HepG2 (cell line): ENCODE results near the gene NPW. TPM values are rescaled to one million over a fixed set of nuclear protein-coding genes. Genes with fewer than 3 reads are reported as not detected.
A peak's percentile ranks its signal among the peaks of the same experiment; 100 is the strongest.

ENCODE experiments used
- BATF2 ChIP-seq: sonication (generic); formaldehyde crosslinking; IDR thresholded peaks from 2 replicates; pipeline ENCODE4 v1.8.0; 2022; ENCODE audit warnings: mild to moderate bottlenecking, missing genetic modification reagents, moderate library complexity
- CAMTA2 ChIP-seq: sonication (generic); formaldehyde crosslinking; IDR thresholded peaks from 2 replicates; pipeline ENCODE4 v1.4.0; 2020; ENCODE audit warnings: mild to moderate bottlenecking, missing genetic modification reagents, borderline replicate concordance
- CBX5 ChIP-seq: sonication (generic); formaldehyde crosslinking; IDR thresholded peaks from 2 replicates; pipeline ENCODE4 v1.4.0; 2020; ENCODE audit warnings: missing genetic modification reagents, borderline replicate concordance
- CEBPB ChIP-seq: IDR thresholded peaks from 2 replicates; pipeline ENCODE4 v1.6.1; 2011; ENCODE audit warnings: low read depth, low read length, improper control_type of control experiment, borderline replicate concordance
- DRAP1 ChIP-seq: IDR thresholded peaks from 2 replicates; pipeline ENCODE4 v1.6.1; 2016; ENCODE audit warnings: missing genetic modification reagents, missing compliant biosample characterization
- ERF ChIP-seq: IDR thresholded peaks from 2 replicates; pipeline ENCODE4 v1.6.1; 2018; ENCODE audit warnings: missing biosample characterization, missing genetic modification reagents
- GABPA ChIP-seq, 2 experiments: IDR thresholded peaks; 2 replicates each; pipeline ENCODE4 v1.6.1; 2011 to 2016; ENCODE audit warnings: low read depth in 2 of 2, low read length in 1 of 2, missing biosample characterization in 1 of 2, missing genetic modification characterization in 1 of 2
- LCORL ChIP-seq, 2 experiments: fragments of 450-650 bp in 1 of 2; sonication (generic) in 1 of 2; formaldehyde crosslinking in 1 of 2; IDR thresholded peaks; 2 replicates each; pipeline versions ENCODE4 v1.5.0 to v1.6.1; 2017 to 2020; ENCODE audit warnings: antibody characterized with exemption in 1 of 2, missing genetic modification reagents in 1 of 2
- NPAS2 ChIP-seq: sonication (generic); formaldehyde crosslinking; IDR thresholded peaks from 2 replicates; pipeline ENCODE4 v1.8.0; 2022; ENCODE audit warnings: mild to moderate bottlenecking, missing genetic modification reagents, borderline replicate concordance
- POLR2G ChIP-seq: fragments of 200-400 bp; formaldehyde crosslinking; IDR thresholded peaks from 2 replicates; pipeline ENCODE4 v1.6.1; 2018; ENCODE audit warnings: mild to moderate bottlenecking, low read depth, low read length, moderate library complexity
- RELA ChIP-seq: sonication (generic); formaldehyde crosslinking; IDR thresholded peaks from 2 replicates; pipeline ENCODE4 v1.4.0; 2020; ENCODE audit warnings: missing genetic modification reagents
- TOE1 ChIP-seq: sonication (generic); formaldehyde crosslinking; IDR thresholded peaks from 2 replicates; pipeline ENCODE4 v1.4.0; 2020; ENCODE audit warnings: mild to moderate bottlenecking, missing genetic modification reagents
- ZBTB40 ChIP-seq, 2 experiments: fragments of 450-650 bp in 1 of 2; sonication (generic) in 1 of 2; formaldehyde crosslinking in 1 of 2; IDR thresholded peaks; 2 replicates each; pipeline versions ENCODE4 v1.6.1 to v1.8.0; 2016 to 2022; ENCODE audit warnings: antibody characterized with exemption in 1 of 2, mild to moderate bottlenecking in 1 of 2, missing genetic modification reagents in 1 of 2
- ZBTB7B ChIP-seq: sonication (generic); formaldehyde crosslinking; IDR thresholded peaks from 2 replicates; pipeline ENCODE4 v1.4.0; 2020; ENCODE audit warnings: missing genetic modification reagents
- ZC3H4 ChIP-seq: sonication (generic); formaldehyde crosslinking; IDR thresholded peaks from 2 replicates; pipeline ENCODE4 v1.4.0; 2020; ENCODE audit warnings: missing genetic modification reagents, borderline replicate concordance
- ZFP91 ChIP-seq: sonication (generic); formaldehyde crosslinking; IDR thresholded peaks from 2 replicates; pipeline ENCODE4 v1.9.0; 2022; ENCODE audit warnings: missing genetic modification reagents, mild to moderate bottlenecking, borderline replicate concordance
- polyA plus RNA-seq, 8 experiments: library from polyadenylated mRNA; depleted of rRNA in 3 of 8; stranded (reverse) in 7 of 8; unstranded in 1 of 8; fragments of >200 nt; fragmentation: Illumina TruSeq in 4 of 8; extraction: Trizol in 4 of 8; gene quantifications; 2 replicates each; pipeline versions ENCODE4 v1.2.1 to v1.2.3, GENCODE V29; 2011 to 2016; ENCODE audit warnings: low read depth in 4 of 8, missing spikeins in 1 of 8, mixed read lengths in 1 of 8; ENCODE audit not compliant: insufficient read depth in 1 of 8
- total RNA-seq, 5 experiments: library from RNA; depleted of rRNA; stranded (reverse); fragments of >200 nt; fragmentation: Illumina TruSeq; extraction: Trizol; gene quantifications; 2 replicates each; pipeline ENCODE4 v1.2.3, GENCODE V29; 2016; ENCODE audit warnings: low read depth in 1 of 5

Gene NPW
- total and polyA plus RNA-seq, 2 of the 13 experiments (the other 11 are each of a cell fraction or from before 2014, with no cell fraction given), result 0.24 to 0.97 TPM

GRCh38 chr16:2009791-2010510 is 9.6 kb upstream of the NPW start, which contains the start of gene ZNF598 (continued):
- TF ChIP-seq ZBTB40 (IDR thresholded peaks at IDR 0.05), result no peak
- TF ChIP-seq ZBTB40 (CRISPR knock-in tag; IDR thresholded peaks at IDR 0.05), result peak; percentile 19
- TF ChIP-seq POLR2G, result peak; percentile 84
- peak; percentile 89 for TF ChIP-seq GABPA (IDR thresholded peaks at IDR 0.05; ENCODE audit: low read depth, low read length)
- peak; percentile 87 for TF ChIP-seq GABPA (CRISPR knock-in tag; IDR thresholded peaks at IDR 0.05; ENCODE audit: low read depth)
- 0 out of 2 replicates have a peak, but pooled peaks have one; percentile 20 for TF ChIP-seq CBX5
- no peak for TF ChIP-seq TOE1 (CRISPR knock-in tag)
- TF ChIP-seq CEBPB, result no peak
- TF ChIP-seq ZFP91 (CRISPR knock-in tag), result peak; percentile 81; the same call in 1 of the 2 replicates
- TF ChIP-seq ZC3H4 (CRISPR knock-in tag), result peak; percentile 77; the same call in 1 of the 2 replicates
- TF ChIP-seq NPAS2 (CRISPR knock-in tag), result 0 out of 2 replicates have a peak, but pooled peaks have one; percentile 50
- peak; percentile 58 for TF ChIP-seq ERF (CRISPR knock-in tag)
- peak; percentile 23; the same call in 1 of the 2 replicates for TF ChIP-seq ZBTB7B (CRISPR knock-in tag)
- TF ChIP-seq DRAP1 (CRISPR knock-in tag), result peak; percentile 9
- no peak for TF ChIP-seq RELA (CRISPR knock-in tag)
- no peak for TF ChIP-seq LCORL (IDR thresholded peaks at IDR 0.05)
- TF ChIP-seq LCORL (CRISPR knock-in tag; IDR thresholded peaks at IDR 0.05), result 0 out of 2 replicates have a peak, but pooled peaks have one; percentile 32
- peak; percentile 51; the same call in 1 of the 2 replicates for TF ChIP-seq BATF2 (CRISPR knock-in tag)
- peak; percentile 81; the same call in 1 of the 2 replicates for TF ChIP-seq CAMTA2 (CRISPR knock-in tag)
